HG02571 (cell line): ENCODE data around the gene SLC48A1.

Experiments
- ATAC-seq: cut with Tn5 transposase; IDR thresholded peaks from one replicate; pipeline ENCODE4 v1.9.1; 2021; ENCODE audit warnings: mild to moderate bottlenecking, moderate library complexity; ENCODE audit not compliant: unreplicated experiment

The SLC48A1 gene

DNA sequence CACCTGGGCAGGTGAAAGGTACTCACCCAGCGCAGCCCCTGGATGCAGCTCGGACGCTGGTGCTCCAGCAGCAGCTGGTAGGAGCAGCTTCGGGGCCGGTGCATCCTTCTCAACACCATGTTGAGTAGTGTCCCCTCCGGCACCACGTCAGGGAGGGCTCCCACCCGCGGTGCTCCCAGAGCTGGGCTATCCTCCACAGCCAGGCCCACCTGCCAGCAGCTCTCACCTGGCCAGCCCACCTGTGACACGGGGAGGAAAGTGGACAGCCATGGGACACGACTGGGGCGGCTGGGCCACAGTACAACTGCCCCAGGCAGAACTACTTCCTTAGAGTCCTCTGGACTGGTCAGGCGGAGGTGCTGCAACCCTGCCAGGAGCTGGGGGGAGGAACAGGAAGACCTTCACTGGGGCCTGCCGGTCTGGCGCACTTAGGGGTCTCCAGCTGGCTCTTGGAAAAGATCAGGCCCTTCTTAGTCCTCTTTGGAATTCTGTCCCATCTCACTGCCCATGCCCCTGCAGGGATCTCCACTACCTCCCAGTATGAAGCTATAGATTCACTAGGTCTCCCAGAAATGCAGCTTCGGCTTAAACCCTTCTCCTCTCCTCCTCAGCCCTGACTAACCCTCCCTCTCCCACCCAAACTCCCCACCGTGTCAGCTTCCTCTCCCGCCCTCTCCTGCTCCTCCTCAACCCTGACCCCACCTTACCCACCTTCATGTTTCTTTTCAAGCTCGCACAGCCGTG lies 15.0 kb upstream of the SLC48A1 start:
- no peak for ATAC-seq

DNA sequence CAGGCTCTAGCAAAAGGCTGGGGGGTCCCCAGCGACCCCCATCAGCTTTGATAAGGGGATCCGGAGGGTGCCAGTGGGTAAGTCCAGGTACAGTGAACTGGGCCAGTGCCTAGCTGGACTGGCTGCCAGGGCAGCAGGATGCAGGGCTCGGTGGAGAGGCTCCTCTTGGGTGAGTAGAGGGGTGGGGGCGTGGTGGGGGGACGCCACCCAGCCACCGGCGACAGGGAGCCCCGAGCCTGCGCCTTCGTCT lies 14.5 kb upstream of the SLC48A1 start:
- ATAC-seq: no peak

DNA sequence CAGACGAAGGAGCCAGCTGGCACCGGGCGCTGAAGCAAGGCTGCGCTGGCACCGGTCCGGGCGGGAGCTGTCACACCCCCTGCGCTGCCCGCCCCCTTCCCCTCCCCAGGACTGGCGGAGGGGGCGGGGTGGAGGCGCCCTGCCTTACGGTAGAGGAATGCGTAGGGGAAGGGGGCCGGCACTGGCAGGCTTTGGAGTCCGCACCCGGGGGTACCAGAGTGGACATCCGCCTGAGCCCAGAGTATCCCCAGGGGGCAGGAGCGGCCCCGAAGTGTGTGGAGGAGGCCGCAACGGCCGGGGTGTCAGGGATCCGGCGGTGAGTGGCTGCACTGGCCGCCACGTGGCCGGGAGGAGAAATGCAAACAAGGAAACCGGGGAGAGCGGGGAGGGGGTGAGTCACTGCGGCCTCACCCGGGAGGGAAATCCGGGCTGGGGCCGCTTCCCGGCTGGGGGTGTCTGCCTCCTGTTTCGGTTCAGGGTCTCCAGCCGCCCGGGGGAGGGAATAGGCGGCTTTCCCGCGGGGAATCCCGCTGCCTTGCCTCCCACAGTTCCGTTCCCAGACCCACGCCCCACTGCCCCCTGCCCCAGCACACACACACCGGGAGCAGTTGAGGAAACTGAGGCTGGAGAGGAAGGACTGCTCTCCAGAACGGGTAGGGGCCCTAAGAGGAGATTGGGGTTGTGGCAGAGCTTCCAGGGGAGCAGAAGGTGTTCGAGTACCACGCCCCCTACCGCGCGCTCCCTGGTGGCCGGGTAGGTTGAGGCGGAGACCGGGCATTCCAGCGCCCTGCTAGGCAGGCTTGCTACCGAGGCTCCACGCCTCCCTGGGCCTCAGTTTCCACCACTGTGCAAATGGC lies 14.0 kb upstream of the SLC48A1 start, which contains the start of gene RAPGEF3:
RAPGEF3 (minus strand) TSS at position 47 of the 857 bp plus-strand sequence. CDS start 324 bp downstream, outside the sequence.
- ATAC-seq: peak; percentile 43

DNA sequence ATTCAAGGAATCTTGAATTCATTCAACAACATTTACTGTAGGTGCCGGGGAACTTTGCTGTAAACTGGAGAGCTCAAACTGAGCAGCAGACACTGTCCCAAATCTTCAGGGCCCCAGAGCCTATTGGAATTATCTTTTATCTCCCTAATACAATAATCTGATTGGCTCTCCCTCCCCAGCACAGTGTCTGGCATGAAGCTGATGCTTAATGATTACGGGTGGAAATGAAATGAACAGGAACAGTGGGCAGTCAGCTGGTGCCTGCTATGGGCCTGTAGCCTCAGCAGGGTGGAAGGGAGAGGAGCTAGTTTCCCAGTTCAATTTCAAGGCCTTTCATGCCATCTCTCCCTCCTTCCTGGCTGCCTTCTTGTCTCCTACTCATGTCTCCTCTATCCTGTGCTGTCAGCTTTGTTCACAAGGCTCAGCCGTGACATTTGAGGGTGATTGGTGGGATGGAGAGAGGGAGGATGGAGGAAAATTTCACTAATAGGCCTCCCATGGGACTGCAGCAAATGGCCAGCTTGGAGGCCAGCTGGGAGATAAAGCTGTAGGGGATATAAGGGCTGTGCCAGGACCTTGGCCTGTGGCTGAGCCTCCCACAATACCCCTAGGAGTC lies 10.1 kb upstream of the SLC48A1 start:
- ATAC-seq: no peak

DNA sequence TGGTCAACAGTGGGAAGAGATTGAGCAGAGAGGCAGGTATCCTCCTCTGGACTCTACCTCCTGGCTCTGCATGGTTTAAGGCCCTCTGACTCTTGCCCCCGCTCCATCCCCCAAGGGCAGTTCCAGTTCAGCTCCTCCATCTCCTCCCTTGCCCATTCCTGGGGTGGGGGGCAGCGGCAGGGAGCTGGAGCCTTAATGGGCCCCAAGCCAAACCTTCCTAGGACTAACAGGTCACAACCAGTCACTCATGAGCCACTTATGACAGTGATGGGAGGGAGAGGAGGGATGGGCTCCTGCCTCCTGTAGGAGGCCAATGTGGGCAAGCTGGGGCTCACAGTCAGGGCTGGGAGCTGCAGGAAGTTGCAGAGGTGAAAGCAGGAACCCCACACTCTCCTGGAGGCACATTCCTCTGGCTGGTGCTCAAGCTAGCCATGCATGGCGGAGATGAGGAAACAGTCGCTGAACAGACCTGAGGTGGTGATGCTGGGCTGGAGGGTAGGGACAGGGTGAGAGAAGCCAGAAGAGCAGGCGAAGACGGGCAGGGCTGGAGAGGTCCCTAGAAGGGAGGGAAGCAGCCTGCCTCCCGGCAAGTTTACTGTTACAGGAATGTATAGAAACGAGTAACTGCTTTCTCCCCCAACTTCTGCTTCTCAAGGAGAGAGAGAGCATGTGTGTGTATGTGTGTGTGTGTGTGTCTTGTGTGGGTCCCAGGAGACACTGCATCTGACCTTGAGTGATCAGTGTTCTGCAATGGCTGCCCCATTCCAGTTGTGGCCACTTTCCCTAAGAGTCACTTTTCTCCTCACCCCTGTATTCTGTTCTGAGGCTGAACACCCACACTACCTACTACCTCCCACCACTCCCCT lies 9.3 kb upstream of the SLC48A1 start:
- no peak for ATAC-seq

DNA sequence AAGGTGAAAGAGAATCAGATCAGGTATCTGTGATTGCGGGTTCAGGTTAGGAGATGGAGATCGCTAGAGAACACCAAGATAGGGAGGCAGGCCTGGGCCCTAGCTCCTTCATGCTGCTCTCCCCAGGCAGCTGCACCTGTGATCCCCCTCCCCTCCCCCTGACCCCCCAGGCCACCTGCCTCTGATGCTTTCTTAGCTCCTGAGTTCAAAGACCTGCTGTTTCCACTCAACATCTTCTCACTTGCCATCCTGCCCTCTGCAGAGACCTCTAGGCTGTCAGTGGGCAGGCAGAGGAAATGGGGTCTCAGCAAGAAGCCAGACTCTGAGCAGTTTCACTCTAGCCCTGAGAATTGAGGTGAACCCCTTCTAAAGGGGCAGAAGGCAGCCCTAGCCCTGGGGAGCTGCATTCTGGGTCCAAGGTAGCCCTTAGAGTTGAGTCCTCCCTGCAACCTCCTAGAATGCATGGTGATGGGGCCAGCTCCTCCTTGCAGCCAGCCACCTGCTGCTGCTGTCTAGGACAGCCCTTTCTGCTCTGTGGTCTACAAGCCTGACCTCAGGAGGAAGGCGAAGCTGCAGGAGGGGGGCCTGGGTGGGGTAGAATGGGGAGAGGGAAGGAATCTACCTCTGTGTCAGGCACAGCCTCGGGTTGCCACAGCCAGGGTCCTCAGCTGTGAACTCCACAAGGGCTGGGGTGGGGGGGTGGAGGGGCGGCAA lies 6.4 kb upstream of the SLC48A1 start:
- no peak for ATAC-seq

DNA sequence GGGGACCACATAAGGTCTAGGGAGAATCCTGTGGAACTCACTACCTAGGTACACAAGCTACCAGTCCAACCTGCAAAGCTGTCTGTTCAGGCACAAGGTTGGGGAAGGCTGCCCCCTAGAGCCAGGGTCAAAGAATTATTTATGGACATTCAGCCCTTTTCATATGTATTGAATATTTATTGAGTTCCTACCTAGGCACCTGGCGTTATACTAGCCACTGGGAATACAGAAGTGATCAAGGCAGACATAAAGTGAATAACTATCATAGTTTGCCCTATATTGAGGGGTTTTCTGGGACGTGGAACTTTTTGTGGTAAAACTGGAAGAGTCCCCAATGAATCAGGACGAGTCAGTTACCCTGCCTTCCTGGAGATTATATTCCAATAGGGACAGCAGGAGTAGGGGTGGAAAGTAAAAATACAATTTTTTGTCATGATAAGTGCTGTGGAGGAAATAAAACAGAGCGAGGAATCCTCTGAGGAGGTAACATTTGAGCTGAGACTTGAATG lies 5.8 kb upstream of the SLC48A1 start:
- no peak for ATAC-seq

DNA sequence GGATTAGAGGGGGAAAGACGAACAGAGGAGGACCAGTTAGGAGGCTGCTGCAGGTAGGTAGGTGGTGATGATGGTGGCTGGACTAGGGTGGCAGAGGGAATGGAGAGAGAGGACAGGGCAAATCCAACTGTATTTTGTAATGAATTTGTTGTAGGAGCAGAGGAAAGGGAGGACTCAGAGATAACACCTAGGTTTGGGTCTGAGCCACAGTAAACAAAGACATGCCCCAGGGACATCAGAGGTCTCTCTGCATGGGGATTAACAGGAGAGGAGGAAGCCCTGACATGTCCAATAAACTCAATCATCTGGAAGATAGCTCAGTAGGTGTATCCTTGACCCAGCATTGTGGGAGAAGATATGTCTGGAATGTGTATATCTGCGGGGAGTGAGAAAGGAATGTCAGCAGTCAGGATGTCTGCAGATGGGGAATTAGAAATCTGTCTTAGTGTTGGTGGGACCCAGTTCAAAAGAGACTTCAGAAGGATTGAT lies 4.7 kb upstream of the SLC48A1 start:
- no peak for ATAC-seq

DNA sequence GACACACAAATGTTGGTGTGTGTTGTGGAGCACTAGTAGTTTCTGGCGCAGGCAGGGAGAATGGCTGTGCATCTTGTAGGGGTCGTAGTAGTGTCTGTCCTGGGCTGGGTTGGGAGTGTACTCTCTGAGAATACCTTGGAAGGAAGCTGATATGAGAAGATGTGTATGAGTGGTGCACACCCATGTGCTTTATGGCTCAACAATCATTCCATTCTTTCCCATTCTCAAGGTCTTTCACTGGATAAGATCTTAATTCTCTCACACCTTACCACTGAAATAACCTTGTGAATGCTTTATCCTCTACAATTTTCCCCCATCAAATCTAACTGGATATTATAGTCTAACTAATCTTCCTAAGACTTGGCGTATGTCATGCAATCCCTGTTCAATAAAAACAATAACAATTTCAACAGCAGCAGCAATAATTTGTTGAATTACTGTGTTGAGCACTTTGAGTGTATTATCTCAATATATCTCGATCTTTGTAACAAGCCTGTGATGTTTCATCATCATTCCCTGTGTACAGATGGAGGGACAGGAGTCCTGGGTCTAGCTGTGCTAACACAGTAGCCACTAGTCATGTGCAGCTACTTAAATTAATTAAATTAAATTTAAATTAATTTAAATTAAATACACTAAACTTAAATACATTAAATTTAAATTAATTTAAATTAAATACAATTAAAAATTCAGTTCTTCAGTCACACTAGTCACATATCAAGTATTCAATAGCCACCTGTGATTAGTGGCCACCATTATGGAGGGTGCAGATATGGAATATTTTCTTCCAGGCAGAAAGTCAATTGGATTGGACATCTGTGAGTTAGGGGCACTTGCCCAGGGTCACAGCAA lies 3.6 kb upstream of the SLC48A1 start:
- no peak for ATAC-seq

DNA sequence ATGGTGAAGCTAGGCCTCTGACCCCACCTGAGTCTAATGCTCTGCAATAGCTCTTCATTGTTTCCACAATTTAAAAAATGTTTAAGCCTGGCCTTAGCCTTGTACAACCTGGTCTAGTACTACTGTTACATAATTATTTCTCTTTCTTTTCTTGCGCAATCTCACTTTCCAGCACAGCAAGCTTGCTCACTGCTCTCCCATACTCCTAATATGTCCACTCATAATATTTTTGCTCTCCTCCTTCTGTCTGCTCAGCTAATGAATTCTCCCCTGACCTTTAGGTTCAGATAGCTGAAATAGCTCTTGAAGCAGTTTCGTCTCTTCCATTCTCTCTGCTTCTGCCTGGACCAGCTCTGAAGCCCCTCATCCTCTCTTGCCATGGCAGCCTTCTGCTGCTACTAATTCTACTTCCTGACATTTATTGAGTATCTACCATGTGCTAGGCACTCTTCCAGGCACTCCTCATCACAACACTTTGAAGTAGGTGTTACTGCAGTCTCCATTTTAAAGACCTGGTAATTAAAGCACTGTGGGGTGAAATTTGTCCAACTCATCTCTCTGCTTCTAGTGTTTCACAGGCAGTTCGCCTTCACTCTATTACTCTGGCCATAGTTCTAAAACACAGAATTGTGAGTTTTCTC lies 2.8 kb upstream of the SLC48A1 start:
- no peak for ATAC-seq

DNA sequence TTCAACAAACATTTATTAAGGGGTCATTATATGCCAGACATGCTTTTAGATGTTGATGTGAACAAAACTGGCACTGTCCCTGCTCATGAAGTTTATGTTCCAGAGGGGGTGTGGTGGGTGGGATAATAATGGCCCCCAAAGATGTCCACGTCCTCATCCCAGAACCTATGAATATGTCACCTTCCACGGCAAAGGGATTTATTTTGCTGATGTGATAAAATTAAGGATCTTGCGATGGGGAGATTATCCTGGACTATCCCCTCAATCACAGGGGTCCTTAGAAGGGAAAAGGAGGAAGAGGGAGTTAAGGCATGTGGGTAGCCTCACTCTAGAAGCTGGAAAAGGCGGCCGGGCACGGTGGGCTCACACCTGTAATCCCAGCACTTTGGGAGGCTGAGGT lies 1.7 kb upstream of the SLC48A1 start:
- ATAC-seq: no peak

DNA sequence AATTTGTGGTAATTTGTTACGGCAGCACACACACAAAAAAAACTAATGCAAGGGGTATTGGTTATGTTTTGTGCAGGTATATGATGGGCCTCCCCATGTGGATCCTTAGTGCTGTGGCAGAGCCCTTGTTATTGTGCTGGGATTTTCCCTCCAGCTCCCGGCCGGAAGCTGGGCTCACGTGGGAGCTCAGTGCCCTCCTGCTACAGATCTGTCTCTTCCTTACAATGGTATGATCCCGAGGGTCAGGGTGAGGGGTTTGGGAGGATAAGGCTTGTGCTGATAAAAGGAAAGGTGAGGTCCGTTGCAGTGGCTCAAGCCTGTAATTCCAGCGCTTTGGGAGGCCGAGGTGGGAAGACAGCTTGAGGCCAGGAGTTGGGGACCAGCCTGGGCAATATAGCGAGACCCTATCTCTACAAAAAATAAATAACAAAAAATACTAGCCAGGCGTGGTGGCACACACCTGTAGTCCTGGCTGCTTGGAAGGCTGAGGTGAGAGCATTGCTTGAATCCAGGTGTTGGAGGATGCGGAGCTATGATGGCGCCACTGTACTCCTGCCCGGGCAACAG lies 861 bp upstream of the SLC48A1 start:
- ATAC-seq: no peak

DNA sequence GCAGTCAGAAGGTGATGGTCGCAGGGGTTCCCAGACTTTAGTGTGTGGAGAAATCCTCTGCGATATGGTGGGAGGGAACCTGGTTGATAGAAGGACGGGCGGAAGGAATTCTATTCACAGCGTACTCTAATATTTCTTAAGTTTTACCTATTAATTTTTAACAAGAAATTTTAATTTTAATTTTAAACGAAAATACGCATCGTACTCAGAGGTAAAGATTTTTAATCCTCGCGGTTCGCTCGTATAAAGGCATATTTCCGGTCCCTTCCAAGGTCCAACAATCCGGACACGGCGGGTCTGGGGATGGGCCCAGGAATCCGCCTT lies 338 bp upstream of the SLC48A1 start:
- no peak for ATAC-seq

DNA sequence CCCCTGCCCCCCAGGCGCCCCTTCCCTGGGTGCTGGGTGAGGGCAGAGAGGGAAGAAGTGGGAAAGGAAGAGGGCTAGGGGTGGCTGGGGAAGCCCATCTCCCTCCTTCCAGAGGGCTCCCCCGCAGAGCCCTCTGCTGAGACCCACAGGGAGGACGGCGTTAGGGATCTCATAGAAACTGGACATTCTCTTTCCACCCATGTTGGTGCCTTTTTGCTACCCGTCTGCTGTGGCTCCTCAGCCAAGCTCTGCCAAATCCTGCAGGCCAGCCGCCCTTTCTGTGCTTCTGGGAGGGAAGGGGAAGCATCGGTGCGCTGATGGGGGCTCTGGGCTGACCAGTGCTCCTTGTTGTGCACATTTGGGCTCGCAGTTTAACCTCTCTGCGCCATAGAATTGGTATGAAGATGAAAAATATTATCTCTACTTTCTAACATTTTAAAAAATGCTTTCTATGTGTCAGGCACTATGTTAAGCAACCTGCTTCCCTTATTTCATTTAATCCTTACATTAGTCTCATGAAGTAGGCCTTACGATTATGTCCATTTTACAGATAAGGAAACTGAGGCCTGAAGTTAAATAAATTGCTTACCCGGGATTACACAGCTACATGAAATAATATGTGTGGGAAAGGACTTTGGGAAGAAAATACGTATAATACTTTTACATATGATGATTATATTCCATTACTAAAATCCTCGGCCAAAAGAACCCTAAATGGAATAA lies 981 bp downstream of the SLC48A1 start:
- no peak for ATAC-seq

DNA sequence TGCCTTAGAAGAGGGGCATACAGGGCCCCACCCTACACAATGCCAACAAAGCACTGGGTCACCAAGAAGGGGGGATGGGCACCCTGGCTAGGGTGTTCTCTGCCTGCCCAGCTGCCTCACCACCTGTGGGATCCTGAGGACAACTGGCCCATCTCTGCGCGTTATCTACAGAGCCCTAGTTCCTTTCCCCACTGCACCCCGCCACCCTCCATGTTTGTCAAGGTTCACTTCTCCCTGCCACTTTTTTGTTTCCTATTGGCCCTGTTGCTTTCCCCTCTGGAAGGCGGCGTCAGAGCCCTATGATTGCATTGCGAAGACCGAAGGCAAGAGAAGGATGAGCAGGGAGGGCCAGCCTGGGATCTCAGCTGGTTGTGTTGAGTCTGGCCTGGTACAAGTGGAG lies 1.6 kb downstream of the SLC48A1 start:
- no peak for ATAC-seq

DNA sequence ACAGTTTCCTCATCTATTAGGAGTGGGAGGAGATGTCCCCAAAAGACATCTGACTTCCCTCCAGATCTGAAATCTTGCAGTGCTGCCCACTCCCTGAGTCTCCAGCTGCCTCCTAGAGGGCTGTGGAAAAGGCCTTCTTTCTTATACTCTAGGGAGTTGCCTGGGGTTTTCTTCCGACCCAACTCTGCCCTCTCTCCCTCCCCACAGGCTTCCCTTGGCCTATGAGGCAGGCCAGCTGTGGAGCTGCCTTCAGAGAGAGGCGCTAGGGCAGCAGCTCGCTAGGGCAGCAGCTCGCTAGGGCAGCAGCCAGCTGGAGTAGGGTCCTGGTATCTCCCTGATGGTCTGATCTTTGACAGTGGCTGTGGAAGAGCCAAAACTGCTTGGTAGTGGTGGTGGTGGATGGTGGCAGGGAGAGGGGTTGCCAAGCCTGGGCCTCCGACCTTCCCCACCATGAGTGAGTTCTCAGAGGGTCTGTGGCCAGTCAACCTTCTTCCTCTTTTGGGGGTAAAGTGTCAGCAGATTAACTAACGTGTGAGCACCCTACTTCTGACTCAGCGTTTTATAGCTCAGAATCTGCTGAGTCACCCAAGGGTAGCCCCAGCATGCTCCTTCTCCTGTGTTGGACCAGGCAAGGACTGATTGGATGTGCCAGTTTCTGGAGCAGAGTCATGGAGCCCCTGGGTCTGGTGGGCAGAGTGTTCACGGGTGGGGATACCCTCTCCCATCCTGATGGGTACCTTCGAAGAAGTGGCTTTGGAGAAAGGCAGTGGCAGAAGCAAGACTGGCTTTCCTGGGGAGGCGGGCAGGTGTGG lies 2.3 kb downstream of the SLC48A1 start:
- no peak for ATAC-seq
